Stimulated activated CD4-positive, alpha-beta T cell treated with anti-CD3 and anti-CD28 coated beads, Interleukin-1b, Interleukin-23, amount 100 ng/mL, for 24 hours (primary cell): ENCODE measurements around the gene FXYD3.
A peak's percentile ranks its signal among the peaks of the same experiment; 100 is the strongest.

Experiments used
- DNase-seq, 4 experiments: peaks; one replicate each; pipeline ENCODE4 v3.0.0-alpha.2; 2020; ENCODE audit warnings: low read depth in 4 of 4, low spot score in 1 of 4

The FXYD3 gene, protein sequence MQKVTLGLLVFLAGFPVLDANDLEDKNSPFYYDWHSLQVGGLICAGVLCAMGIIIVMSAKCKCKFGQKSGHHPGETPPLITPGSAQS

DNA sequence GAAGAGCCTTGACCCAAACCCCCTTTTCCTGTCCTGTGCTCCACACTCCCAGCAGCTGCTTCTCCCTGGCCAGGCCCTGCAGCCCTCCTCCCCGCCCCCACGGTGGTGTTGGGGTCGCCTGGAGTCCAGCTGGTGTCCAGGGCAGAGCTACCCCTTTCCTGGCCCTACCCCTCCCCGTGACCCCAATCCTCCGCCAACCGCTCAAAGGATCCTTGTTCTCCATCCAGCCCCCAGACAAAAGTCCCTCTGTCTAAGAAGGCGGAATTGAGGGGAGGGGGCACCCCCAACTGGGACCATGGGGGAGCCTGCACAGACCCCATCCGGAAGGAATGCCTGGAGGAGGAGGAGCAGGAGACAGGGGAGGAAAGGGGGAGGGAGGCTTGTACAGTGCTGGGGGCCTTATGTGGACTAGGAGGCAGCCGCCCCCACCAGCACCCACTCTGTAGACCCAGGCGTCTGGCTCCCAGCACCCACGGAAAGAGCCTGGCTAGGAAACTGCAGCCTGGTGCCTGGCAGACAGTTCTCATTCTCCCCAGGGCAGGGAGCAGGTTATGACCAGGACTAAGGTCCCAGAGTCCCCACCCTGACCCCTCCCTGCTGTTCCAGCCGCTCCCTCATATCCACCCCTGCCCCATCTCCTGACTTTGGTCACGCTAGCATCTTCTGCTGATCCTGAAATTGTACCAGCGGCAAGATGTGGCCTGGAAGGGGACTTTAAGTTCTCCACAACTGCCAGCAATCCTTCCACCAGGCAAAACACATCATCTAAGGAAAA lies at the start of gene FXYD3:
Gene FXYD3 (plus strand): TSS at position 647 of the 775 bp plus-strand sequence. CDS start 3,554 bp downstream, outside the sequence.
- DNase-seq = no peak

DNA sequence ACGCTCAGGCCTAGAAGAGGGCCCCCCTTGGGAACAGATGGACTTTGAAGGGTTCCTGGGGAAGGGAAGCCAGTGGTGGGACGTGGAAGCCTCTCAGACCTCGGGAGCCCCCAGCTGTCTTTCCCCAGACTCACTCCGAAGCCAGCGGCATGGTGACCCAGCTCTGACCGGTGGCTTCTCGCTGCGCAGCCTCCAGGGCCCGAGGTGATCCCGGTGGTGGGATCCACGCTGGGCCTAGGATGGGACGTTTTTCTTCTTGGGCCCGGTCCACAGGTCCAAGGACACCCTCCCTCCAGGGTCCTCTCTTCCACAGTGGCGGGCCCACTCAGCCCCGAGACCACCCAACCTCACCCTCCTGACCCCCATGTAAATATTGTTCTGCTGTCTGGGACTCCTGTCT lies 49.5 kb upstream of the FXYD3 start:
- DNase-seq = no peak

DNA sequence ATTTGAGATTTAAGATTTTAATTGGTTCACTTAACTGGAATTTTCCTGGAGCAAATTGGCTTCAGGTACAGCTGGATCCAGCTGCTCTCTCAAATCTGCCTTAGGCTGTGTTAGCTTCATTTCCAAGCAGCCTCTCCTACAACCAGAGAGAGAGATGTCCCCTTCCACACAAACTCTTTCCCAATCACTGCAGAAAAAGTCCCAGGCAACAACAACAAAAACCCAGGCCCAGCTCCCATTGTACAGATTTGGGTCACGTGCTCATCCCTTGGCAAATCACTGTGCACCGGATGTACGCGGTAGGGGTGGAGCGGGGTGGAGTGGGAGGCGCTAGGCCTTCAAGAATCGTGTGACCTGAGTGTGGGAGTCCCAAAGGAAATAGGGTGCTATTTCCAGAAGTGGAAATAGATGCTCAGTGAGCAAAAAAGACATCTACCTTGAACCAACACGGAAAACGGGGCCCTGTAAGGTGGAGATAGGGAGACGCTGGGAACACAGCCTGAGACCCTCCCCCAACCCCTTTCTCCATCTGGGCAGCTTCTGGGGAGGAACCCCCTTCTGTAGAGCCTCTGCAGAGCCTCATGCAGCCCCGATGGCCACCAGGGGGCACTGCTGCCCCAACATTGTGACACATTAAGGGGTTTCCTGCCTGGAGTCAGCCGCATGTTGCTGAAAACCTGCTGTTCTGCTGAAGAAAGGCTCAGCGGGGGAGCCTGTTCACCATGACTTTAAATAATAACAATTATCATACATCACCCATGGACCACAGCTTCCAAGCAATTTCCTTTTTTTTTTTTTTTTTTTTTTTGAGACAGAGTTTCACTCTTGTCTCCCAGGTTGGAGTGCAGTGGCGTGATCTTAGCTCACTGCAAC lies 48.7 kb upstream of the FXYD3 start:
- DNase-seq = peak; percentile 86 to 92 (median 90)

DNA sequence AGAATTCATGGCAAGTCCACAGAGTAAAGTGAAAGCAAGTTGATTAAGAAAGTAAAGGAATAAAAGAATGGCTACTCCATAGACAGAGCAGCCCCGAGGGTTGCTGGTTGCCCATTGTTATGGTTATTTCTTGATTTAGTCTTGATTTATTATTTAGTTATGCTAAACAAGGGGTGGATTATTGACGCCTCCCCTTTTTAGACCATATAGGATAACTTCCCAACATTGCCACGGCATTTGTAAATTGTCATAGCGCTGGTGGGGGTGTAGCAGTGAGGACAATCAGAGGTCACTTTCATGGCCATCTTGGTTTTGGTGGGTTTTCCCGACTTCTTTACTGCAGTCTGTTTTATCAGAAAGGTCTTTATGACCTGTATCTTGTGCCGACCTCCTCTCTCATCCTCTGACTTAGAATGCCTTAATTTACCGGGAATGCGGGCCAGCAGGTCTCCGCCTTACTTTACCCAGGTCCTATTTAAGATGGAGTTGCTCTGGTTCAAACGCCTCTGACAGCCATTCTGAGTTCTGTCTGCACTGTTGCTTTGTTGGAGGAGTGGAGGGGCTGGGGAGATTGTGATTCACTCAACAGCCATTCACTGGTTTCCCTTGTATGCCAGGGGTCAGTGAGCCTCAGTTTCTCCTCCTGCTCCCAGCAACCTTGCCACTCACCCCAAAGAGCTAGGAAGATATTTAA lies 46.5 kb upstream of the FXYD3 start:
- no peak for DNase-seq

DNA sequence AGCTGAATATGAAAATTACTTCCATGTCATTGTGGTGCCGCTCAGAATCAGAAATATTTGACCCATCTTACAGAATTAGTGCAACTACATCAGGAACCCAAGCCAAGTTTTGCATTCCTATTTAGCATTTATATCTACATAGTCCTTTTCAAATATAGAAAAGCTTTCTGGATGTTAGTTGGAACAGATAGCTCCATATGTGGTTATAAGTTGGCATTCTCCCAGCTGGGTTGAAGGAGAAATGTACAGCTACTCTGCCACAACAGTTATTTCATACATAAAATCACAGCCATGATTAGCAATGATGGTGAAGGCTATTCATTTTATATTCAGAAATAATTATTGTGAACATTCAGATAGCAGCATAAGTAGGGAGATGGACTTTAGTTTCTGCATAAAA lies 45.9 kb upstream of the FXYD3 start:
- DNase-seq = no peak

DNA sequence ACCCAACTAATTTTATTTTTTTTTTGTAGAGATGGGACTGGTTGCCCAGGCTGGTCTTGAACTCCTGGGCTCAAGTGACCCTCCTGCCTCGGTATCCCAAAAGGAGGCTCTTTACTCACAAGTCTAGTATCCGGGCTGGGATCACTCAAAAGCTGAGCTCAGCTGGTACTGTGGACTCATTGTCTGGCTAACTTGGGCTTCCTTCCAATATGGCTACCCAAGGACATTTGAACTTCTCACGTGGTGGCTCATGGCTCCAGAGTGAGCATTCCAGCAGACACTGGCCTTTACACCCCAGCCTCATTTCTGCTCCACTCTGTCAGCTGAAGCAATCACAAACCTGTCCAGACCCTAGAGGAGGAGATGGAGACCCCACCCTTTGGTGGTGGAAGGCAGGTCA lies 45.2 kb upstream of the FXYD3 start:
- DNase-seq = no peak

DNA sequence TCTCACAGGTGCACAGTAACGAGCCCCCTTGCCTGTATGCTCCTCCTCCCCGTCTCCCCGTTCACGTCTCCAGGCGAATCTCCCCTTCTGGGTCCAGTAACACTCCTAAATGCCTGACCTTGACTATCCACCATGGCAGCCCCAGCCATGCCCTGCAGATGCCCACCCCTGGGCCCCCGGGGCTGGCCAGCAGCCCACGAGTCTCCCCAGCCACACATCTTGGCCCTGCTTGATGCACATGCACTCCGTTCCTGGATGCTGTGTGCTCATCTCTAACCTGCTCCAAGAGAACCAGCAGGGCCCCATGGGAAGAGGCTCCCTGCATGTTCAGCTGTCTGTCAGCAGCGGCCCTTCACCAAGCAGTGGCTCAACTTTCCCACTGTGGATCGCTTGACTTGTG lies 42.1 kb upstream of the FXYD3 start:
- no peak for DNase-seq

DNA sequence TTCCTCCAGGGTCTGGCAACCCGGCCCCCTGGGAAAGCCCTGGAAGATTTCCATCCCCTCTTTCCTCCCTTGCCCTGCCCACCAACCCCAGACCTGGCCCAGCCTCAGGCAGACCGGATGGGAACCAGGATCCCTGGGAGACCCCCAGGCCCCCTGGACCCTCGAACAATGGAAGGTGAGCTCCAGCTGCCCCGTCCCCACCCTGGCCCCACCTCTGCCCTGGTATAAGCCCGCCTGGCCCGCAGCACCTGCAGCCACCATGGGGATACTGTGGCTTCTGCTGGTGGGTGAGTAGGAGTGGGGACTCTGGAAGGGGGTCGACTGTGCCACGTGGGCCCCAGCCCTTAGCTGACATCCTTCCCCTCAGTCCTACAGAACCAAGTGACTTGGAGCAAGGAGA lies 41.7 kb upstream of the FXYD3 start:
- DNase-seq = no peak

DNA sequence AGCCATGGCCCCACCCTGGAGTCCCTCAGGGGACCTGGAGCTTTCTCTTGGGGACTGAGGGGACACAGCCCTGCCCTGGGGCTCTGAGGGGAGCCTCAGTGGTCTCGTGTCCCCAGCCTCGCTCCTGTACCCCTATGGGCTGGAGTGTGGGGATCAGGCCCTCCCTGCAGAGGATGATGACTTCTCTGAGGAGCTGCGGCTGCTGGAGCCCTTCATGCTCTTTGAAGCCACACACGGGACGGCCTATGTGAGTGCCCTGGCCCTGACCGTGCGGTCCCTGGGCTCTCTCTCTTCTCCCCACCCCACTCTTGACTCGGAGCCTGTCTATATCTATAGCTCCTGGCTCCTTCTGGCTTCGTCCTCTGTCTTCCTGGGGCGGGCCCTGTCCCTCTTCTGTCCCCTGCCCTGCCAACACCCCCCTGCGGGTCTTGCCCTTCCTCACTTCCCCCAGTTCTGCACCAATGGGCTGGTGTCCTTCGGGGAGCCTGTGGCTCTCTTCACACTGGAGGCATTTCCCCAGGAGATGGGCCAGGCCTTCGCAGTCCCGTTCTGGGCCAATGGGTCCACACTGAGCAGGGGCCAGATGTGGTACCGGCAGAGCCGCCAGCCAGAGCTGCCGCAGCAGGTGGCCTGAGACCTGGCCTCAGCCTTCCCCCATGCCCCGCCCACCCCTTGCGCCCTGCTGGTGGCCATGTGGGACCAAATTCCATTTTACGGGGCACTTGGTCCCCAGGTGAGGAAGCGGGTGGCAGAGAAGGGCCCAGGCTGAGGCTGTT lies 41.0 kb upstream of the FXYD3 start:
- no peak for DNase-seq

DNA sequence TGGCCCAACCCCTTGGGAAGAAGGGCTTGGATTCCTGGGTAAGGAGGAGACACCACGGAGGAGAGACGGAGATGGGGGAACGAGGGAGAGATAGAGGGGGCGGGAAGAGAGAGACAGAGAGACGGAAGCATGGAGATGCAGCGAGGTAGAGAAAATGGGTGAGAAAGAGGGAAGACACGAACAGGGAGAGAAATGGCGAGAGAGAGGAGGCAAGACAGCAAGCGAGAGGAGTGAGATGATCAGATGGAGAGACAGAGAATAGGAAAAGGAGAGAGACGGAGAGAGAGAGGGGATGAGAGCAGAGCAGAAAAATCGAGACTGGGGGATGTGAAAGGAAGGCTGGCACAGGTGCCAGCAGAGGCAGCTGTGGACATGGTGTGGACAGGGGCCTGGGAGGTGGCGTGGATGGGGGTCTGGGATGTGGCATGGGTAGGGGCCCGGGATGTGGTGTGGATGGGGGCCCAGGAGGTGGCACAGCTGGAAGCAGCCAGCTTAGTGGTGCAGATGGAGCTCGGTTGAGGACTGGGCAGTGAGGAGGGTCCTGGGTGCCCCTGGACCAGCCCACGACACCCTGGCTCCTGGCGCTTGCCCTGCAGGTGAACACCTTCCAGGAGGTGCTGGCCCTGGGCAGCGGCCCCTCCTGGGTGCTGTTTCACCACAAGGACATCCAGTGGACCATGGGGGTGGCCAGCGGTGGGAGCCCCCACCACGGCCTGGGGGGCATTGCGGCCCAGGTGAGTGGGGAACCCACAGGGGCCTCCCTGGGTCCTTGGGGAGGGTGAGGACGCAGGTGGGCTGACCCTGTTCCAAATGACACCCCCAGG lies 40.2 kb upstream of the FXYD3 start:
- DNase-seq = no peak

DNA sequence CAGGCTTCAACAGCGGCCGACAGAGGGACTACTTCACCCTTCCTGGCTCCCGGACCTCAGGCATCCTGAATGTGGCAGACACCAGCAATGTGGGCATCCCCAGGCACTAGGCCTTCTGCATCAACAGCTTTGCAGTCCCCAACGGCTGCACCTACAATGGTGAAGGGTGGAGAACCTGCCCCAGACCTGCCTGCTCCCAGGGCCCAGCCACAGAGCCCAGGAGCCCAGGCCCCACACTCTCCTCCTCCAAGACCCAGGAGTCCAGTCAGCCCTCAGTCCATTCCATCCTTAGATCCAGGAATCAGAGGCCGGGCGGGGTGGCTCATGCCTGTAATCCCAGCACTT lies 39.6 kb upstream of the FXYD3 start:
- no peak for DNase-seq

DNA sequence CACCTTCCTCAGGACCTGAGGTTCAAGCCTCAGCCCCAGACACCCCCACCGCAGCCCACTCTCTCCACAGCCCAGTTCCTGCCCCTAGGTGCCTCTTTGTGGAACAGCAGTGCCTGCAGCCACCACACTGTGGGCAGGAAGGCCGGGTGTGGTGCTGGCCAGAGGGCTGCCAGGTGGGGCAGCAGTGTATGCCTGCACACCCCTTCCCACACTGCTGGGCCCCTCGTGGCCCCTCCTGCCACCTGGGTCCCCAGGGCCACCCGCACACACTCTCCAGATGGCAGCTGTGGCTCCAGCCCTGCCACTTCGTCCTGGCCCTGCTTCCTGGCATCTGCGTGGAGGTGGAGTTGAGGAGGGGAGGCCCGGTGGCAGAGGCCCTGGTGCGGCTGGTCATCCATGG lies 39.0 kb upstream of the FXYD3 start:
- no peak for DNase-seq

DNA sequence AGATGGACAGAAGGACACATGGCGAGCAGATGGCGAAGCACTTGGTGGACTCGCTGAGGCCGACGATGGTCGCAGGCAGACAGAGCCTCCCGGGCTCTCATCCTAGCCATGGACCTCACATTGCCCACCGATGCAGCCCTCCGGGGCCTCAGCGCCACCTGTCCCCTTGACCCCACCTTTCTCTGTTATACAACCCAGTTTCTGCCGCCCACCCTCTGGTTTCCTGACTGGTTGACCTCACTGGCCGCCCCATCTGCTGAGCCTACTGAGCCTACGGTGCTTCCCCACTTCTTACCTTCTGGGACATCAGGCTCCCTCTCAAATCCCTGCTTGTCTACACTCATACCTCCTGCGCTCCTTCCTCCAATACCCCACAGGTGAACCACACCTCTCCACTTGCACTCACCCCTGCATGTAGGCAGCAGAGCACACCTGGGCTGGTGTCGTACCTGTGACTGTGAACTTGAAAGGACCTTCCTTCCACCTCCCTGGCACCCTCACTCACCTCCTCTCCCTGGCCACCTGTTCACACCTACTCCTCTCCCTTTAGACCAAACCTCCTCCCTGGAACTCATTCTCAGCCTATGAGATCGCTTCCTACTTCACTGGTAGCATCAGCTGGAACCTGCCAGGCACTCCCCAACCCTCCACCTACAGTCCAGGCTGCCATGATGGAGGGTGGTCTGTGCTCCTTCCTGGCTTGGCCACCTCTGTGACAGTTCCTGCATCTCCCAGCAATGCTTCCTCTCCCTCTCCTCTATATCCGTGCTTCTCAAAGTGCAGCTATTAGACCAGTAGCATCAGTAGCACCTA lies 38.0 kb upstream of the FXYD3 start:
- no peak for DNase-seq

DNA sequence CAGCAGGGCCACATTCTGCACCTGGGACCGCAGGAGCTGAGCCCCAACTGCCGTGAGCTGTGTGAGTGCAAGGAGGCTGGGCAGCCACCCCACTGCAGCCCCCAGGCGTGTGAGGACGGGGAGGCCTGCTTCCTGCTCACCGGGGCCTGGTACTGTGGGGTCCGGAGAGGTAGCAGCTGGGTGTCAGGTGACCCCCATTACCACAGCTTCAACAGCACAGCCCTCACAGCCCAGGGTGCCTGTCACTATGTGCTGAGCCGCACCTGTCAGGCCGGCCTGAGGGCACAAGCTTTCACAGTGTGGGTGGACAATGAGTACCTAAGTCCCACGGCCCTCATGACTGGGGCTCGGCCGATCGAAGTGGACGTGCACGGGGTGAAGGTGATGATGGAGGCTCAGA lies 35.8 kb upstream of the FXYD3 start:
- DNase-seq = no peak

DNA sequence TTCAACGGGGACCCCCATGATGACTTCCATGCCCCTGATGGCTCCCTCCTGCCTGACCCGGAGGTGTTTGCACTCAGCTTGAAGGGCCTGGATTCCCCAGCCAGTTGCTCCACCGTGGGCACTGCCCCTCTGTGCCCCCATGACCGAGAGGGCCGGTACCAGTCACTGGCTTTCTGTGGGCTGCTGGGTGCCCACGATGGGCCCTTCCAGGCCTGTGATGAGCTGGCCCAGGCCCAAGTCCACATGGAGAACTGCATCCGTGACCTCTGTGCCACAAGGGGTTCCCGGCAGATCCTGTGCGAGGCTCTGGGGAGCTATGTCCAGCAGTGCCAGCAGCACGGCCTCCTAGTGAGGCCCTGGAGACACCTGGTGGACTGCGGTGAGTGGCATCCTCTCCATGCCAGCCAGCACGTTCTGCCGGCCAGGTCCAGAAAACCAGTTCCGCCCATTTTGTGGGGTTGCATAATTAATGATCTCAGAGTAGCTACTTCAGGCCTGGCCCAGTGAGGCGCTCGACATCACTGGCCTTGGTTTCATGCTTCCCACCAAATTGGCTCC lies 34.9 kb upstream of the FXYD3 start:
- no peak for DNase-seq

DNA sequence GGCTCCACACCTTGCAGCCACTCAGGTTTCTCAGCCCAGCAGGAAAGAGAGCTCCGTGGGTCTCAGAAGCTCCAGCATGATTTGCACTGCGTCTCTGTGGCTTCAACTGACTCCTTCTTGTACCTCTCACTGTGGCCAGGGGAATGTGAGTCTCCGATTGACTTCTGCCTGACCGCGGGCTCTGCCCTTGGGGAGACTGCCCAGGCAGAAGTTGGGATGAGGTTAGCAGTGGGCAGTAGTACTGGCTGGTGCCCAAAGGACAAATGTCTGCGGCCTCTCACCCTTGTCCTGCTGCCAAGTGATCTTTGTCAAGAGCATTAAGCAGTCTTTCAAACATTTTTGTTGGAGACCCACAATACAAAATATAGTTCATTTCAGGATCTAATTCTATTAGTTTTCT lies 34.4 kb upstream of the FXYD3 start:
- DNase-seq = no peak

DNA sequence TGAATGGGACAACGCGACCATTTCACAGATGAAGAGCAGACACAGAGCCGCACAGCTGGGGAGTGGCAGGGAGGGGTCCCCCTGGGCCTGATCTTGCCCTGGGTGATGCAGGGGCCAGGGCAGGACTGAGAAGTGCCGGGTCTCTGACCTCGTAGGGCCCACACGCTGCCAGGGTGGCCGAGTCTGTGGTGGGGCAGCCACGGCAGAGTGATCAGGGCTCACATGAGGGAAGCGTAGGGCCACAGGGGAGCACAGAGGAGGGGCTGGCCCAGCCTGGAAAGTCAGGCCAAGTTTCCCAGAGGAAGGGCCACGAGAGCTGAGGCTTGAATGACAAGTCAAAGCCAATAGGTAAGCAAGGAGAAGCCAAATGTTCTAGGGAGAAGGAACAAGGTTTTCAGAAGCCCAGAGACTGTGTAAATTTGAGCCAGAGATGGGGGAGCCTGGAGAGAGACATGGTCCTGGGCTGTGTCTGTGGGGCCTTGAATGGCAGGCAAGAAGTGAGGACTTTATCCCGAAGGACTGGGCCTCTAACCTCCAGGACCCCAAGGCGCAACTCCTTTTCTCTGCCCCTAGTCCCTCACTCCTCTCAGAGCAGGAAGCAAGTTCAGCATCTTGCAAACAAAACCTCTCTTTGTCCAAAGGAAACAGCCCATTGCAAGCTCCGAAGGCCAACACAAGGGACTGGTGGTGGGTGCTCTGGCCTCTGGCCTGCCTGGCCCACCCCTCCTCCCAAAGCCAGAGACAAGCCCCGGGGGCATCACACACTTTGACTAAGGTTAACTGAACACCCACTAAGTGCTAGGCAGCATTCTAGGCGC lies 31.7 kb upstream of the FXYD3 start:
- DNase-seq = no peak

DNA sequence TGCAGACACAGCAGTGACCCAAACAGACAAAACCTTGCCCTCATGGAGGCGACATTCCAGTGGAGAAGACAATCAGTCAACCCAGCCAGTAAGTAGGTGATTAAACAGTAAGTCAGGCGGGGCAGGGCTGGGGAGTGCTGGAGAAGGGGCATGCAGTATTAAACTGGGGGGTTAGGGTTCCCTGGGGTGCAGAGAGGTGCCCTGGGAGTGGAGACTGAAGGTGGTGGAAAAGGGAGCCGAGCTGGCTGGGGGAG lies 31.2 kb upstream of the FXYD3 start:
- DNase-seq = no peak
